Measurements from ENCODE around the gene SLAMF1. TPM values are rescaled to one million over a fixed set of nuclear protein-coding genes. Genes with fewer than 3 reads are reported as not detected.

The SLAMF1 gene
- total RNA-seq, 1 experiment from 2014 or later: 2.2 TPM

DNA sequence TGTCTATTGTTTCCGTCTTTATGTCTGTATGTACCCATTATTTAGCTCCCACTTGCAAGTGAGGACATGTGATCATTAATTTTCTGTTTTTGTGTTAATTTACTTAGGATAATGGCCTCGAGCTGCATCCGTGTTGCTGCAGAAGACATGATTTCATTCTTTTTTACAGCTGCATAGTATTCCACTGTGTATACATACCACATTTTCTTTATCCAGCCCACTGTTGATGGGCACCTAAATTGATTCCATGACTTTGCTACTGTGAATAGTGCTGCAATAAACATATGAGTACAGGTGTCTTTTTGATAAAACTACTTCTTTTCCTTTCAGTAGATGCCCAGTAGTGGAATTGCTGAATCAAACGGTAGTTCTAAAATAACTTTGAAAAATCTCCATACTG is 12.7 kb upstream of the SLAMF1 start:
- TF ChIP-seq, protein P1, sequence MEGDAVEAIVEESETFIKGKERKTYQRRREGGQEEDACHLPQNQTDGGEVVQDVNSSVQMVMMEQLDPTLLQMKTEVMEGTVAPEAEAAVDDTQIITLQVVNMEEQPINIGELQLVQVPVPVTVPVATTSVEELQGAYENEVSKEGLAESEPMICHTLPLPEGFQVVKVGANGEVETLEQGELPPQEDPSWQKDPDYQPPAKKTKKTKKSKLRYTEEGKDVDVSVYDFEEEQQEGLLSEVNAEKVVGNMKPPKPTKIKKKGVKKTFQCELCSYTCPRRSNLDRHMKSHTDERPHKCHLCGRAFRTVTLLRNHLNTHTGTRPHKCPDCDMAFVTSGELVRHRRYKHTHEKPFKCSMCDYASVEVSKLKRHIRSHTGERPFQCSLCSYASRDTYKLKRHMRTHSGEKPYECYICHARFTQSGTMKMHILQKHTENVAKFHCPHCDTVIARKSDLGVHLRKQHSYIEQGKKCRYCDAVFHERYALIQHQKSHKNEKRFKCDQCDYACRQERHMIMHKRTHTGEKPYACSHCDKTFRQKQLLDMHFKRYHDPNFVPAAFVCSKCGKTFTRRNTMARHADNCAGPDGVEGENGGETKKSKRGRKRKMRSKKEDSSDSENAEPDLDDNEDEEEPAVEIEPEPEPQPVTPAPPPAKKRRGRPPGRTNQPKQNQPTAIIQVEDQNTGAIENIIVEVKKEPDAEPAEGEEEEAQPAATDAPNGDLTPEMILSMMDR (conservative IDR thresholded peaks at IDR 0.05; ENCODE audit: low read depth, low read length): no peak
- TF ChIP-seq EZH2 (IDR thresholded peaks at IDR 0.05; ENCODE audit: borderline replicate concordance, low read depth, low read length, poor library complexity, severe bottlenecking): no peak
- no peaks in the 10 kb centered on the region for H3K9me3 ChIP-seq (ENCODE audit: low read depth, low read length, poor library complexity, severe bottlenecking)
- H3K4me1 ChIP-seq (ENCODE audit: insufficient read depth, low read length, poor library complexity, severe bottlenecking): peaks cover 4% of the 10 kb centered on the region
- no peak overlapping the region for H3K27ac ChIP-seq (ENCODE audit: low read depth, low read length, poor library complexity, severe bottlenecking)
- H3K27me3 ChIP-seq (replicated peaks; ENCODE audit: insufficient read depth, low read depth, low read length, poor library complexity): no peaks in the 10 kb centered on the region
- CTCF ChIA-PET: no interaction called here
- no peak overlapping the region for H3K4me3 ChIP-seq (ENCODE audit: low read depth, low read length, poor library complexity, severe bottlenecking)
- BruUV-seq (replicated peaks): no TSS peak
- no peak for DNase-seq (ENCODE audit: low spot score)
- intact Hi-C loops (cut with micrococcal nuclease; ENCODE audit: unreplicated experiment): no loop called here
- no peaks in the 10 kb centered on the region for H3K36me3 ChIP-seq (ENCODE audit: insufficient read depth, low read length, poor library complexity, severe bottlenecking)
- POLR2A ChIA-PET (ENCODE audit: low non-redundant PET): no interaction called here

GRCh38 chr1:160658814-160659193 is 12.0 kb upstream of the SLAMF1 start:
- intact Hi-C loops (cut with micrococcal nuclease; ENCODE audit: unreplicated experiment): no loop called here
- no TSS peak for BruUV-seq (replicated peaks)
- CTCF ChIA-PET: no interaction called here

DNA sequence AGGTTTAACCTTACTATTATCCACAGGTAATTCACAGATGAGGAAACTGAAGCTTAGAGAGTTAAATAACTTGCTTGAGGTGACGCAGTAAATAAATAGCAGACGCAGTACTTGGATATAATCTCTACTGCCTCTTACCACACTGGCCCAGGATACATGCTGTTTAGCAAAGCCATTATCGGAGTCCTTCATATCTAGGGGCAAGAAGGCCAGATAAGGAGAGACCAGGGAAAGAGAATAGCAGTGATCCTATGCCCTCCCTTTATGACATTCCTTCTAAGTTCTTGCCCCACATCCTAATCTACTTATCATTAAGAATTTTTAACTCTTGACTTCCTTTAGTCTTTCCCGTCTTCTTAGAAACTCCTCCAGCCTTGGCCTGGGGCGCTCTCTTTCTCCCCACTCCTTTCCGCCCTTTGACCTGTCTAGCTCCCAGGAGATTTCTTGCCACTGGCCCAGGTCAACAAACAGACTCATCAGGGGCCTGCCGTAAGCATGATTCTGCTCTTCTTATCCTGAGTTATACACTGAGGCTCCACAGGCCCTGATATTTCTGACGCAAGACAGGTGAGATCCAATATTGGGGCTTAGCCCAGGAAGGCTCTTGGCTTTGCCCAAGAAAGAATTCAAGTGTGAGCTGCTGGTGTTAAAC is 11.4 kb upstream of the SLAMF1 start:
- TF ChIP-seq, protein P1 (conservative IDR thresholded peaks at IDR 0.05; ENCODE audit: low read depth, low read length): no peak
- no peak for TF ChIP-seq EZH2 (IDR thresholded peaks at IDR 0.05; ENCODE audit: borderline replicate concordance, low read depth, low read length, poor library complexity, severe bottlenecking)
- no peaks in the 10 kb centered on the region for H3K9me3 ChIP-seq (ENCODE audit: low read depth, low read length, poor library complexity, severe bottlenecking)
- H3K36me3 ChIP-seq (ENCODE audit: insufficient read depth, low read length, poor library complexity, severe bottlenecking): no peaks in the 10 kb centered on the region
- POLR2A ChIA-PET (ENCODE audit: low non-redundant PET): no interaction called here
- BruUV-seq (replicated peaks): no TSS peak
- no peaks in the 10 kb centered on the region for H3K27me3 ChIP-seq (replicated peaks; ENCODE audit: insufficient read depth, low read depth, low read length, poor library complexity)
- H3K27ac ChIP-seq (ENCODE audit: low read depth, low read length, poor library complexity, severe bottlenecking): no peak overlapping the region
- peaks cover 7% of the 10 kb centered on the region for H3K4me1 ChIP-seq (ENCODE audit: insufficient read depth, low read length, poor library complexity, severe bottlenecking)
- H3K4me3 ChIP-seq (ENCODE audit: low read depth, low read length, poor library complexity, severe bottlenecking): no peak overlapping the region
- DNase-seq (ENCODE audit: low spot score): no peak
- intact Hi-C loops (cut with micrococcal nuclease; ENCODE audit: unreplicated experiment): no loop called here
- CTCF ChIA-PET: no interaction called here

More at GRCh38 chr1:160658814-160659193, 12.0 kb upstream of the SLAMF1 start:
- Histone ChIP-seq H3K36me3 (ENCODE audit: insufficient read depth, low read length, poor library complexity, severe bottlenecking) (no peaks in the 10 kb centered on the region), H3K27ac (ENCODE audit: low read depth, low read length, poor library complexity, severe bottlenecking) (no peak overlapping the region), H3K27me3 (replicated peaks; ENCODE audit: insufficient read depth, low read depth, low read length, poor library complexity) (no peaks in the 10 kb centered on the region), H3K4me1 (ENCODE audit: insufficient read depth, low read length, poor library complexity, severe bottlenecking) (peaks cover 4% of the 10 kb centered on the region), H3K9me3 (ENCODE audit: low read depth, low read length, poor library complexity, severe bottlenecking) (no peaks in the 10 kb centered on the region), H3K4me3 (ENCODE audit: low read depth, low read length, poor library complexity, severe bottlenecking) (no peak overlapping the region)
- TF ChIP-seq, protein P1 (conservative IDR thresholded peaks at IDR 0.05; ENCODE audit: low read depth, low read length): no peak
- TF ChIP-seq EZH2 (IDR thresholded peaks at IDR 0.05; ENCODE audit: borderline replicate concordance, low read depth, low read length, poor library complexity, severe bottlenecking): no peak
- DNase-seq (ENCODE audit: low spot score): no peak
- POLR2A ChIA-PET (ENCODE audit: low non-redundant PET): no interaction called here

Data from A673 (cell line).